Kidney (tissue), 14 donors: ENCODE measurements around the gene CUEDC1. TPM values are rescaled to one million over a fixed set of nuclear protein-coding genes. Genes with fewer than 3 reads are reported as not detected.
A peak's percentile ranks its signal among the peaks of the same experiment; 100 is the strongest.

Source experiments
- DNase-seq, 5 donors: peaks; one replicate each; pipeline ENCODE4 v3.0.0-alpha.2; 2013 to 2020
- FAIRE-seq: peaks from 2 replicates; lab custom pipeline; 2012; peaks lifted over from hg19 to GRCh38; lab: Jason Lieb, UNC
- H3K27ac ChIP-seq, 2 donors: one replicate each; pipeline ENCODE4 v1.7.0; 2013; ENCODE audit warnings: low read depth in 2 of 2, low read length in 2 of 2, inconsistent platforms in 1 of 2
- H3K27me3 ChIP-seq: one replicate; pipeline ENCODE4 v1.7.1; 2013; ENCODE audit warnings: low read length, inconsistent platforms; ENCODE audit not compliant: control insufficient read depth, insufficient read depth
- H3K36me3 ChIP-seq, 3 donors: one replicate each; pipeline versions ENCODE4 v1.7.0 to v1.7.1; 2013; ENCODE audit warnings: low read length in 3 of 3, control low read depth in 1 of 3, inconsistent platforms in 1 of 3; ENCODE audit not compliant: insufficient read depth in 3 of 3, control insufficient read depth in 2 of 3
- H3K4me1 ChIP-seq, 3 donors: one replicate each; pipeline versions ENCODE4 v1.7.0 to v1.7.1; 2013; ENCODE audit warnings: low read length in 3 of 3, inconsistent platforms in 1 of 3, low read depth in 1 of 3; ENCODE audit not compliant: control insufficient read depth in 2 of 3, insufficient read depth in 2 of 3
- H3K4me3 ChIP-seq, 3 donors: one replicate each; pipeline versions ENCODE4 v1.7.0 to v1.8.1; 2013; ENCODE audit warnings: low read length in 3 of 3, control low read depth in 1 of 3, inconsistent platforms in 1 of 3
- H3K9ac ChIP-seq, 3 donors: one replicate each; pipeline versions ENCODE4 v1.7.0 to v1.7.1; 2013; ENCODE audit warnings: low read length in 3 of 3, control low read depth in 1 of 3, inconsistent platforms in 1 of 3
- H3K9me3 ChIP-seq, 3 donors: one replicate each; pipeline versions ENCODE4 v1.7.0 to v1.7.1; 2013; ENCODE audit warnings: low read length in 3 of 3, control low read depth in 1 of 3, inconsistent platforms in 1 of 3; ENCODE audit not compliant: control insufficient read depth in 2 of 3, insufficient read depth in 1 of 3
- intact Hi-C: fragments of 100-400 bp; cut with DNase I; formaldehyde crosslinking; loops from one replicate; pipeline ENCODE4 v1.11.1; 2022
- polyA plus RNA-seq: library from polyadenylated mRNA; stranded (reverse); fragments of 350-450 nt; fragmentation: Illumina TruSeq; extraction: RNeasy Lipid Tissue Mini Kit (QIAGEN cat#74804); gene quantifications from one replicate; pipeline ENCODE4 v1.2.3, GENCODE V29; 2014; ENCODE audit warnings: low read depth, low replicate concordance; ENCODE audit not compliant: insufficient read depth
- total RNA-seq: library from RNA; stranded (reverse); fragmentation: NEBNext Ultra II Directional; extraction: Animal tissue kit (Norgen Biotek cat#: 25700); gene quantifications from one replicate; pipeline ENCODE4 v1.2.1, GENCODE V29; 2021
- TF ChIP-seq, protein P1 (sequence below): IDR thresholded peaks from 3 replicates; pipeline ENCODE4 v1.5.1; 2012; ENCODE audit warnings: mild to moderate bottlenecking, moderate library complexity, borderline replicate concordance; ENCODE audit not compliant: insufficient read depth; ENCODE audit errors: extremely low read depth
- donor health status: control.
- donor health status: control.
- donor health status: control.
- donor health status: control.
- donor health status: control.
- donor health status: DM: yes; HTN: yes; CAD: no.
- donor health status: Normal renal cell carcinoma (clear cell type).

CUEDC1 gene
- total and polyA plus RNA-seq, 2 donors from 2014 or later: 33.0 to 52.3 TPM

DNA sequence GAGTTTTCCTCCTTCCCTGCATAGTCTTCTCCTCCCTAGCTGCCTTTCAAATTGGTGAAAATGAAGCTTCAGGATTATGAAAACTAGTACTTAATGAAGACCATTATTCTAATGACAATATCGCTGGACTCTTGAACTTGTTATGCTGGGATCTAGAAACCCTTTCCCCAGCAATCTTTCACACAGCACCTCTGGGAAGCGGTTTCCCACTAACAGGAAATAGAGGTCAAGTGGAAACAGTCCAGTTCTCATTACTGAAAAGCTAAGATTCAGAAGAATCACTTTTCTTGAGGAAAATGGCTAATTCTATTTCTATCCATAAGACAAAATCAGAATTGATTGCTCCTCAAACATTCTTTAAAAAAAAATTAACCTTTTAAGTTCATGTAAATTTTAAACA, 34.8 kb upstream of the CUEDC1 start:
- TF ChIP-seq, protein P1, sequence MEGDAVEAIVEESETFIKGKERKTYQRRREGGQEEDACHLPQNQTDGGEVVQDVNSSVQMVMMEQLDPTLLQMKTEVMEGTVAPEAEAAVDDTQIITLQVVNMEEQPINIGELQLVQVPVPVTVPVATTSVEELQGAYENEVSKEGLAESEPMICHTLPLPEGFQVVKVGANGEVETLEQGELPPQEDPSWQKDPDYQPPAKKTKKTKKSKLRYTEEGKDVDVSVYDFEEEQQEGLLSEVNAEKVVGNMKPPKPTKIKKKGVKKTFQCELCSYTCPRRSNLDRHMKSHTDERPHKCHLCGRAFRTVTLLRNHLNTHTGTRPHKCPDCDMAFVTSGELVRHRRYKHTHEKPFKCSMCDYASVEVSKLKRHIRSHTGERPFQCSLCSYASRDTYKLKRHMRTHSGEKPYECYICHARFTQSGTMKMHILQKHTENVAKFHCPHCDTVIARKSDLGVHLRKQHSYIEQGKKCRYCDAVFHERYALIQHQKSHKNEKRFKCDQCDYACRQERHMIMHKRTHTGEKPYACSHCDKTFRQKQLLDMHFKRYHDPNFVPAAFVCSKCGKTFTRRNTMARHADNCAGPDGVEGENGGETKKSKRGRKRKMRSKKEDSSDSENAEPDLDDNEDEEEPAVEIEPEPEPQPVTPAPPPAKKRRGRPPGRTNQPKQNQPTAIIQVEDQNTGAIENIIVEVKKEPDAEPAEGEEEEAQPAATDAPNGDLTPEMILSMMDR: no peak
- peak overlapping the region in 1 of 2 donors; percentile 38 for H3K27ac ChIP-seq
- H3K9ac ChIP-seq: no peak overlapping the region
- peaks cover 6 to 28% (median 18%) of the 10 kb centered on the region in 3 donors for H3K4me1 ChIP-seq
- no peak overlapping the region for H3K4me3 ChIP-seq
- intact Hi-C loops: no loop called here
- DNase-seq: no peak
- H3K27me3 ChIP-seq: no peaks in the 10 kb centered on the region
- H3K36me3 ChIP-seq: no peaks in the 10 kb centered on the region
- H3K9me3 ChIP-seq: no peaks in the 10 kb centered on the region
- no peak for FAIRE-seq

- Histone ChIP-seq H3K36me3 (no peaks in the 10 kb centered on the region), H3K27me3 (no peaks in the 10 kb centered on the region), H3K4me3 (peak overlapping the region; percentile 51 to 83 (median 78)), H3K27ac (peak overlapping the region; percentile 87 to 93), H3K4me1 (peaks cover 6 to 24% (median 22%) of the 10 kb centered on the region in 3 donors), H3K9ac (peak overlapping the region; percentile 31 to 59 (median 52)), H3K9me3 (no peaks in the 10 kb centered on the region)
- intact Hi-C loops: no loop called here
- TF ChIP-seq, protein P1: no peak
- FAIRE-seq: no peak
- DNase-seq: peak; percentile 74 to 93 (median 88)
These were observed 33.4 kb upstream of the CUEDC1 start for GRCh38 chr17:57988301-57989250.

DNA sequence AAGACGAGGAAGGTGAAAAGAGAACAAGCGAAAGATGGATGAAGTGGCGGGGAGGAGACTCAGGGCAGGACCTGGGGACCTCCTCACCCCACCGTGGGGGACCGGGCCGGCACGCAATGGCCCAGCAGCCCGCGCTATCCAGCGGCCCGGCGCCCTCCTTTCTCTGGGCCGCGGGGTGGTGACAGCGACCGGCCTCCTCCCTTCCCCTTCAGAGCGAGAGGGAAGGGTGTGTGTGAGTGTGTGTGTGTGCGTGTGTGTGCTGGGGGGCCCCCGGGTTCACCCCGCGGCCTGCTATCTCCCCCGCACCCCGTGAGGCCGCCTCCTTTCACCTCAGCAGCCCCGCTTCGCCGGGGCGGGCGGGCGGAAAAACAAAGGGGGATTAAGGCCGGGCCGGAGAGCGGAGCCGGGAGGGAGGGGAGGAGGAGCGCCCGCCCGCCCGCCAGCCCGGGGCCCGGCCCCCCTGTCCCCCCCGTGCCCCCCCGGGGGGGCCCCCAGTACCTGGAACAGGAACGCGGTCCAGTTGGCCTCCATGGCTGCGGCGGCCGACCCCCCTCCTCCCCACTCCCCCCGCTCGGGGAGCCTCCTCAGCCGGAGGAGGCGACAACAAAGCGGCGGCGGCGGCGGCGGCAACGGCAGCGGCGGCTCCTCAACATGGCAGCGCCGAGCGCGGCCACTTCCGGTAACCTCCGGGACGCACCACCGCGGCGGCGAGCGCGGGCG, 32.5 kb upstream of the CUEDC1 start, which contains the start of gene VEZF1:
TSS of gene VEZF1 (minus strand) at position 674 of the 720 bp plus-strand sequence. CDS start at position 531, 143 bp downstream.
- Histone ChIP-seq H3K4me3 (peak within 1 kb of the TSS; percentile 80 to 83 (median 83)), H3K36me3 (no peaks in the 10 kb centered on the region), H3K27ac (peak within 1 kb of the TSS; percentile 91 to 93), H3K27me3 (no peaks in the 10 kb centered on the region), H3K9ac (peak within 1 kb of the TSS; percentile 74 to 85 (median 84)), H3K9me3 (no peaks in the 10 kb centered on the region), H3K4me1 (peaks cover 6 to 20% (median 20%) of the 10 kb centered on the region in 3 donors)
- DNase-seq: peak; percentile 84 to 94 (median 90)
- TF ChIP-seq, protein P1: no peak
- intact Hi-C loops: no loop called here
- no peak for FAIRE-seq
